H1 (cell line): Measurements from ENCODE around the gene SGMS1. TPM values are rescaled to one million over a fixed set of nuclear protein-coding genes. Genes with fewer than 3 reads are reported as not detected.

Experiments
- SIRT6 ChIP-seq: IDR thresholded peaks from one replicate; pipeline ENCODE4 v1.7.1; 2012; ENCODE audit warnings: low read length, inconsistent platforms
- polyA plus RNA-seq, 7 experiments: library from polyadenylated mRNA; depleted of rRNA in 3 of 7; stranded (reverse) in 5 of 7; unstranded in 2 of 7; fragments of >200 nt in 5 of 7; fragments of 200-250 nt in 2 of 7; gene quantifications; 1 replicate in 5 of 7; 2 replicates in 1 of 7; 4 replicates in 1 of 7; pipeline versions ENCODE4 v1.2.1 to v1.2.3, GENCODE V29; 2011 to 2013; ENCODE audit warnings: missing spikeins in 2 of 7, mixed read lengths in 2 of 7
- total RNA-seq: library from RNA; stranded (reverse); fragmentation: NEBNext Ultra II Directional; extraction: Animal tissue kit (Norgen Biotek cat#: 25700); gene quantifications from 2 replicates; pipeline ENCODE4 v1.2.1, GENCODE V29; 2021

Gene SGMS1
- total and polyA plus RNA-seq, 2 of the 8 experiments (the other 6 are each of a cell fraction or from before 2014, with no cell fraction given) = 6.0 to 15.6 TPM

DNA sequence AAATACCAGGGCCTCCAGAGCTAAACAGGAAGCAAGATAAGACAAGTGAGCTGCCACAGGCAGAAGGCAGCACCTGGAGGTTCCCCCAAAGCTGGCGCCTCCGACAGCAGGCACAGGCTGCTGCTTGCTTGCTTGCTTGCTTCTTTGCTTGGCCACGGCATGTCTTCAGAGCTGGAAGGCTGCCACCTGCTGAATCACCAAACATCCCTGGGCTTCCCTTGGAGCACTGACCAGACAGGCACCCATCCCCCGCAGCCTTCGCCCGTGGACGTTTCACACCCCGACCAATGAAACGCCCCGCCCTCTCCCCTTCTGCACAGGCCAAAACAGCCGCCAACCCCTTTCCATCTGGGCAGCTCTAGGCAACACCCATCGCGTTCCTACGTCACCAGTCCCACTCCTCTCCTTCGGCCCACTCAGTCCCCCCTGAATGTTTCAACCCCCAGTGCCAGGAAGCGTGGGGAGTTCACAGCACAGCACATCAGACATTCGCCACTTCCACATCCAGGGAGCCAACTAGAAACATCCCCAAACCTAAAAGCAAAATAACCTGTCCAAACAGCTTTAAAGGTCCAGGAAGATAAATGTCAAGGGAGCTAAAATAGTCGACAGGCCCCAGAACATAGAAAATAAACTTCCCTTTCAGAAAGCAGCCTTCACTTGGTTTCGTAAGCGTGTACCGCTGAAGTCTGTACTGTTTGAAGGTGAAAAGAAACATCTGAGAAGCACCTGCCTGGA, 1.6 kb downstream of the SGMS1 start (continued):
- TF ChIP-seq SIRT6 = no peak
